Measurements from ENCODE around the gene TIPARP.
A peak's percentile ranks its signal among the peaks of the same experiment; 100 is the strongest.

TIPARP gene

GRCh38 chr3:156674046-156674910 lies at the start of gene TIPARP:
Gene TIPARP (plus strand): TSS chr3:156674590. CDS start chr3:156677698, 3,108 bp downstream.
- peak; percentile 96 for DNase-seq

GRCh38 chr3:156626104-156626503 lies 48.3 kb upstream of the TIPARP start:
- DNase-seq, result peak; percentile 57

GRCh38 chr3:156627946-156628569 lies 46.3 kb upstream of the TIPARP start:
- DNase-seq, result no peak

- DNase-seq, result no peak
These were observed 45.4 kb upstream of the TIPARP start for GRCh38 chr3:156628836-156629618.

GRCh38 chr3:156630081-156630772 lies 44.2 kb upstream of the TIPARP start:
- peak; percentile 16 for DNase-seq

- DNase-seq, result no peak
These were observed 43.7 kb upstream of the TIPARP start for GRCh38 chr3:156630773-156631093.

- no peak for DNase-seq
These were observed 43.1 kb upstream of the TIPARP start for GRCh38 chr3:156631323-156631722.

- DNase-seq, result no peak
These were observed 41.8 kb upstream of the TIPARP start for GRCh38 chr3:156632601-156633000.

- DNase-seq, result no peak
These were observed 41.1 kb upstream of the TIPARP start for GRCh38 chr3:156633335-156633734.

GRCh38 chr3:156635034-156635433 lies 39.4 kb upstream of the TIPARP start:
- DNase-seq, result no peak

GRCh38 chr3:156635973-156636372 lies 38.4 kb upstream of the TIPARP start:
- no peak for DNase-seq

GRCh38 chr3:156637480-156638022 lies 36.8 kb upstream of the TIPARP start:
- no peak for DNase-seq

- DNase-seq, result no peak
These were observed 36.1 kb upstream of the TIPARP start for GRCh38 chr3:156638271-156638670.

- DNase-seq, result no peak
These were observed 34.9 kb upstream of the TIPARP start for GRCh38 chr3:156639414-156640023.

- no peak for DNase-seq
These were observed 32.8 kb upstream of the TIPARP start for GRCh38 chr3:156641618-156641975.

GRCh38 chr3:156642750-156643728 lies 31.4 kb upstream of the TIPARP start:
- no peak for DNase-seq

- DNase-seq, result no peak
These were observed 30.5 kb upstream of the TIPARP start for GRCh38 chr3:156643729-156644389.

GRCh38 chr3:156644958-156645357 lies 29.4 kb upstream of the TIPARP start:
- DNase-seq, result no peak

GRCh38 chr3:156646958-156647357 lies 27.4 kb upstream of the TIPARP start:
- DNase-seq, result no peak

GRCh38 chr3:156648086-156648485 lies 26.3 kb upstream of the TIPARP start:
- no peak for DNase-seq

GRCh38 chr3:156649681-156650080 lies 24.7 kb upstream of the TIPARP start:
- DNase-seq, result no peak
